SKM-1 (cell line): ENCODE results near the gene PCDH17.

Source experiments
- DNase-seq: peaks from one replicate; lab custom pipeline; 2025; ENCODE audit not compliant: unreplicated experiment; lab: John Stamatoyannopoulos, UW

Gene PCDH17

DNA sequence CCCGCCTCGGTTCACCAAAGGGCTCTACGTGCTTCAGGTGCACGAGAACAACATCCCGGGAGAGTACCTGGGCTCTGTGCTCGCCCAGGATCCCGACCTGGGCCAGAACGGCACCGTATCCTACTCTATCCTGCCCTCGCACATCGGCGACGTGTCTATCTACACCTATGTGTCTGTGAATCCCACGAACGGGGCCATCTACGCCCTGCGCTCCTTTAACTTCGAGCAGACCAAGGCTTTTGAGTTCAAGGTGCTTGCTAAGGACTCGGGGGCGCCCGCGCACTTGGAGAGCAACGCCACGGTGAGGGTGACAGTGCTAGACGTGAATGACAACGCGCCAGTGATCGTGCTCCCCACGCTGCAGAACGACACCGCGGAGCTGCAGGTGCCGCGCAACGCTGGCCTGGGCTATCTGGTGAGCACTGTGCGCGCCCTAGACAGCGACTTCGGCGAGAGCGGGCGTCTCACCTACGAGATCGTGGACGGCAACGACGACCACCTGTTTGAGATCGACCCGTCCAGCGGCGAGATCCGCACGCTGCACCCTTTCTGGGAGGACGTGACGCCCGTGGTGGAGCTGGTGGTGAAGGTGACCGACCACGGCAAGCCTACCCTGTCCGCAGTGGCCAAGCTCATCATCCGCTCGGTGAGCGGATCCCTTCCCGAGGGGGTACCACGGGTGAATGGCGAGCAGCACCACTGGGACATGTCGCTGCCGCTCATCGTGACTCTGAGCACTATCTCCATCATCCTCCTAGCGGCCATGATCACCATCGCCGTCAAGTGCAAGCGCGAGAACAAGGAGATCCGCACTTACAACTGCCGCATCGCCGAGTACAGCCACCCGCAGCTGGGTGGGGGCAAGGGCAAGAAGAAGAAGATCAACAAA, 2.6 kb downstream of the PCDH17 start:
- no peak for DNase-seq

GRCh38 chr13:57634839-57635165, 3.3 kb downstream of the PCDH17 start:
- DNase-seq, result no peak

- no peak for DNase-seq
These were observed 4.1 kb downstream of the PCDH17 start for GRCh38 chr13:57635541-57636085.

GRCh38 chr13:57636816-57637215, 5.3 kb downstream of the PCDH17 start:
- DNase-seq, result no peak

- no peak for DNase-seq
These were observed 6.0 kb downstream of the PCDH17 start for GRCh38 chr13:57637515-57637914.

GRCh38 chr13:57638186-57638890, 6.8 kb downstream of the PCDH17 start:
- no peak for DNase-seq

DNA sequence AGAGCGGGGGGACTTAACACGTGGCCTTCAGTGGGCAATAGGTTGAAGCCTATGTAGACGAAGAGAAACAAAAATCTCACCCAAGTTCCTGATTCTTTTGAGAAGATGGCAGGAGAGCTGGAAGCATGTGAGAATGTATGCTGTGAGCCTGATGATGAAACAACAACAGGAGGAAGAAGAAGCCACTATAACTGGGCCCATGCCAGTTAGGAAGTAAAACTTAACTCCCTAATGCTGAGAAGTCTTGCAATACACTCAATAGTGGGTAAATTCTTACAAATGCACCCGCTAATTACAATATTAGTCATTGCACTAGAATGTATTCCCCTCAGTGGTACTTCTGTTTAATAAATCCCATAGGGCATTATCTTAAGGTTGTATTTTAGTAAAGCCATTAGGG, 9.1 kb downstream of the PCDH17 start:
- DNase-seq, result peak; percentile 47

DNA sequence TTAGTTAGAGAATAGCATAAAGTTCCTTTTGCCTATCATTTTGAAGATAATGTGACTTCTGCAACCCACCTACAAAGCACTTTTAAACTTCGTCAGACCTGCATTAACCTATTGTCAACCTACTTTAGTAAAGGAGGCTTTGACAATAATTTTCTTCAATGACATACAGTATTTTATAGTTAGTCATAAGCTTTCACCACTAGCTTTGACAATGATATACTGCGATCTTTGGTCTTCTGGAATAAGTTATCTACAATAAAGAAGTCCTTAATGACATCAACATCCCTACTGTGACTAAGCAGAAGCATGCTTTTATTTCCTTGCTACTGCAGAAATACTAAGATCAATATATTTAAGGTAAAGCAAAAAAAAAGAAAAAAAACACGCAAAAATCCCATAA, 9.5 kb downstream of the PCDH17 start:
- DNase-seq, result no peak

DNA sequence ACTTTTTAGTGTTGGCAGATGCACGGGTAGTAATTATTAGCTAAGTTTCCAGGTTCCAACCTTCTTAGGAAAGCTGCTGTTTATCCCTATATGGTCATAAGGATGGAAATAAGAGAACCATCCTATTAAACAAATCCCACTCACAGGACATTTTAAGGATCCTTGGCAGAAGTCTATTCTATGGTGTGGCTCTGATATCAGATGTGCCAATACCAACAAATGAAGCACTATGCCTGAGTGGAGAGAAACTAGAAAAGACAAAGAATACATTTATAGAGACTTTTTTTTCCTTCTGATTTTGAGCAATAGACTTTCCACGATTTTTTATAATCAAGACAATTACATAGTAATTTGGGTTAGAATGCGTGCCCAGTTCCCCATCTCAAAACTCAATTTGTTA, 12.6 kb downstream of the PCDH17 start:
- no peak for DNase-seq

GRCh38 chr13:57653229-57653989, 21.9 kb downstream of the PCDH17 start:
- no peak for DNase-seq

DNA sequence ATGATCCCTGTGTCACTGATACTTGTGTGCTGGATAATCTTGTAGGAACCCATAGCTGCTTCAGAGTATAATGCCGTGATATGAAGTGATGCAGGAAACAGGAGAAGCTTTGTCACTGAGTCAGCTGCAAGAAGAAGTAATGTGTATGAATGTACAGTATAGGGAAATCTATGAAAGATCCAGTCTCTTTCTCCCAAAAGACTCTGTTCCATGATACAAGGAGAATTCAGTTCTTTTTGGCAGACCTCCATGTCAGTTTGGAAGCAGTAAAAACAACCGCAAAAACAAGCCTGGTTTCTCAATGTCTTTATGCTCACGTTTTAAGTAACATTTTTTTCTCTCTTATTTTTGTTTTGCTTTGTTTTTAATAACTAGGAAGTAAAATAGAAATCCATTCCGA, 33.9 kb downstream of the PCDH17 start:
- DNase-seq, result no peak

- DNase-seq, result no peak
These were observed 34.8 kb downstream of the PCDH17 start for GRCh38 chr13:57666131-57666953.

- no peak for DNase-seq
These were observed 40.6 kb downstream of the PCDH17 start for GRCh38 chr13:57672168-57672567.

DNA sequence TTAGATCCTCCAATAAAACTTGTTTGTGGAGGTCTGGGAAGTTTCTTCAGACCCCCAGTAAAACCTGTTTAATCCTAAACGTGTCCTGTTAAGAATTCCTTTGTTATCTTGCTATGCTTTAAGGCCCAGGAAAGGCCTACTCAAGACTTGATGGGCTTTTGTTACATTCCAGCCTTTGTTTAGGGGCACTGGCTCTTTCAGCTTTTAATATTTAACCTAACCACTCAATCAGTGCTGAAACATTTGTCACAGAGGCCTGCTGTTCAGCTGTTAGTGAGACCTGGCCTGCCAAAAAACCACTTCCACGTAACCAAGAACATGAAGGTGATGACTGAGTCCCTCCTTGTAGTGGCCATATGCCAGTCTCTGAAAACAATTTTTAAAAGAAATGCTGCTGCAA, 41.7 kb downstream of the PCDH17 start:
- no peak for DNase-seq

DNA sequence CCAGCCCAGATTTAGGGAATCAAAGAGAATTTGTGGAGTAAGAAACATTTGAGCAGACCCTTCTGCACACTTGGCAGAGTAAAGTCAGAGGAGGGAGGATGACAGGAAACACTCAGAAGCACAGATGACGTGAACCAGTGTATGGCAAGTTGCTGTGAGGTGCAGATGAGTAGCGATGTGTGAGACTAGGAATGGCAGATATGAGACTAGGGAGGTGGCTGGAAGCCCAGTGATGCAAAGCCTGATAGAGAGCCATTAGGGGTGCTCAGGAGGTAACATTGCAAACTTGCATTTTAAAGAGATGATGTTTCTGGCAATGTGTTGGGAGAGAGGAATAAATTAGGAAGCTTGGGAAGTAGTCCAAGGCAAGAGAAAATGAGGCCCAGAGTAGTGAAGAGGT, 44.0 kb downstream of the PCDH17 start:
- no peak for DNase-seq

DNA sequence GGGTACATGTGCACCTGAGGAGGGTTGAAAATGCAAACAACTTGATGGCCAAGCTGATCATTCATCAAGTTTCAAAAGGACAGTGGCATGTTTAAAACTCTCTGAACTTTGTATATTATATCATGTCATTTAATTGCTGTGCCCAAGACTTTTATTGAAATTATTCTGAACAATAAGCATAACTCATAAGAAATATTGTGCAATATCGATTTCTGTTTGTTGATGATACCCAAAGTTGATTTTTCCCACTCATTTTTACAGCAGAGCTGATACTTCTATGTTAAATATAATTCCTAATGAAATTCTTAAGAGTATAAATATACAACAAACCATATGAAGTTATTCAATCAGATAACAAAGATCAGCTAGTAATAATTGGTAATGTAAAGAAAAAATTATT, 49.1 kb downstream of the PCDH17 start:
- no peak for DNase-seq

GRCh38 chr13:57682128-57682716, 50.7 kb downstream of the PCDH17 start:
- no peak for DNase-seq

GRCh38 chr13:57698851-57699250, 67.3 kb downstream of the PCDH17 start:
- no peak for DNase-seq

- no peak for DNase-seq
These were observed 72.5 kb downstream of the PCDH17 start for GRCh38 chr13:57704031-57704430.

DNA sequence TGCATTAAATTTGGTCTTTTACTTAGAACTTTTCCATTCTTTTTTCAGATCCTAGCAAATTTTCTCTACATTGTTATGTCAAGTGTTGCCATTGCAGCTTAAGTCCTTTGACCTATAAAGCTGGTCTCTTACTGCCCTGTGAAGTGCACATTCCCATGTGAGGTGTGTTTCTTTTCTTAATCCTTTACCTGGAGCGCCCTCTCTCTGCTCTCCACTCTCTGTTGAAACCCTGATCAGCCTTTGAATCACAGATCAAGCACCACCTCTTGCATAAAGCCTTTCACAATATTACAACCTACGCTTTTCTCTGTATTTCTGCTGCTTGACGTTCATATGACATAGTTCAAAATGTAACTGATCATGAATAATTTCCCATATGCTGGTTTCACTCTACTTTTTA, 84.8 kb downstream of the PCDH17 start:
- no peak for DNase-seq
